Neural crest cell (in vitro differentiated cells): ENCODE measurements around the gene NFKBIL1. TPM values are rescaled to one million over a fixed set of nuclear protein-coding genes. Genes with fewer than 3 reads are reported as not detected.
A peak's percentile ranks its signal among the peaks of the same experiment; 100 is the strongest.

ENCODE experiments used
- DNase-seq: peaks from one replicate; pipeline ENCODE4 v3.0.0; 2021; ENCODE audit warnings: low read depth, mixed read lengths, low spot score
- H3K27ac Mint-ChIP-seq: one replicate; pipeline ENCODE4 v1.8.0; 2021; ENCODE audit warnings: mild to moderate bottlenecking, mixed read lengths; ENCODE audit not compliant: unreplicated experiment
- H3K27me3 Mint-ChIP-seq: 2 replicates; pipeline ENCODE4 v1.8.0; 2021; ENCODE audit warnings: low read depth, mild to moderate bottlenecking, mixed read lengths
- H3K36me3 Mint-ChIP-seq: 2 replicates; pipeline ENCODE4 v1.8.0; 2021; ENCODE audit warnings: low read depth, mild to moderate bottlenecking, mixed read lengths
- H3K4me1 Mint-ChIP-seq: 2 replicates; pipeline ENCODE4 v1.8.0; 2021; ENCODE audit warnings: mixed read lengths
- H3K4me3 Mint-ChIP-seq: one replicate; pipeline ENCODE4 v1.8.0; 2021; ENCODE audit warnings: mild to moderate bottlenecking, mixed read lengths
- H3K9me3 Mint-ChIP-seq: 2 replicates; pipeline ENCODE4 v1.8.0; 2021; ENCODE audit warnings: mixed read lengths
- total RNA-seq: library from RNA; stranded (reverse); gene quantifications from 2 replicates; pipeline ENCODE4 v1.2.1, GENCODE V29; 2021
- TF ChIP-seq, protein P1 (sequence below): fragments of 200-600 bp; sonication (generic); conservative IDR thresholded peaks from 2 replicates; pipeline ENCODE4 v1.5.0; 2021; ENCODE audit warnings: antibody characterized with exemption, mild to moderate bottlenecking

NFKBIL1 gene
- total RNA-seq, 1 donor from 2014 or later = 28.6 TPM

DNA sequence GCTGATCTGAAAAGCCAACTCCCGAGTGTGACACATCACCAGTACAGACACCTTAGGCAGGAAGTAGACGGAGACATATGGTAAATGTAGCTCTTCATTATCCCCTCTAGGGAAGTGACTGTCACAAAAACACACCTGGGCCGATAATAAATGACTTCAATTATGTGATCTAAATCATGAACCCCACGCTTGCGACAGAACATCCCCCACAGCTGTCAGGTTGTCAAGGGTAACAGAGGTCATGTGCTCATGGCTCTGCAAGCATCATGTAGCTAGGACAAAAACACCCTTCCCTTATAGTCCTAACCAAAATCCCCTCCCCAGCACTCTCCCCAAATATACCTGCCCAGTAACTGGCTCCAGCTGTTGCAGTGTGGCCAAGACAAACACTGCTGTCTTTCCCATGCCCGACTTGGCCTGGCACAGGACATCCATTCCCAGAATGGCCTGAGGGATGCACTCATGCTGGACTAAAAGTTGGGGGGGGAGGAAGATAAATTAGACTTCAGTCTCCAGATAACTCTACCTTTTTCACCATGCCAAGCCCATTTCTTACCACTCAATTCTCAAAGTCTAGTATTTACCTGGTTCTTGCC lies 8.5 kb upstream of the NFKBIL1 start:
- DNase-seq = no peak
- peaks cover 61% of the 10 kb centered on the region for H3K4me1 Mint-ChIP-seq
- H3K9me3 Mint-ChIP-seq = no peaks in the 10 kb centered on the region
- H3K36me3 Mint-ChIP-seq = peaks cover 52% of the 10 kb centered on the region
- TF ChIP-seq, protein P1, sequence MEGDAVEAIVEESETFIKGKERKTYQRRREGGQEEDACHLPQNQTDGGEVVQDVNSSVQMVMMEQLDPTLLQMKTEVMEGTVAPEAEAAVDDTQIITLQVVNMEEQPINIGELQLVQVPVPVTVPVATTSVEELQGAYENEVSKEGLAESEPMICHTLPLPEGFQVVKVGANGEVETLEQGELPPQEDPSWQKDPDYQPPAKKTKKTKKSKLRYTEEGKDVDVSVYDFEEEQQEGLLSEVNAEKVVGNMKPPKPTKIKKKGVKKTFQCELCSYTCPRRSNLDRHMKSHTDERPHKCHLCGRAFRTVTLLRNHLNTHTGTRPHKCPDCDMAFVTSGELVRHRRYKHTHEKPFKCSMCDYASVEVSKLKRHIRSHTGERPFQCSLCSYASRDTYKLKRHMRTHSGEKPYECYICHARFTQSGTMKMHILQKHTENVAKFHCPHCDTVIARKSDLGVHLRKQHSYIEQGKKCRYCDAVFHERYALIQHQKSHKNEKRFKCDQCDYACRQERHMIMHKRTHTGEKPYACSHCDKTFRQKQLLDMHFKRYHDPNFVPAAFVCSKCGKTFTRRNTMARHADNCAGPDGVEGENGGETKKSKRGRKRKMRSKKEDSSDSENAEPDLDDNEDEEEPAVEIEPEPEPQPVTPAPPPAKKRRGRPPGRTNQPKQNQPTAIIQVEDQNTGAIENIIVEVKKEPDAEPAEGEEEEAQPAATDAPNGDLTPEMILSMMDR = no peak
- peak overlapping the region; percentile 100 for H3K4me3 Mint-ChIP-seq
- no peaks in the 10 kb centered on the region for H3K27me3 Mint-ChIP-seq
- no peak overlapping the region for H3K27ac Mint-ChIP-seq

DNA sequence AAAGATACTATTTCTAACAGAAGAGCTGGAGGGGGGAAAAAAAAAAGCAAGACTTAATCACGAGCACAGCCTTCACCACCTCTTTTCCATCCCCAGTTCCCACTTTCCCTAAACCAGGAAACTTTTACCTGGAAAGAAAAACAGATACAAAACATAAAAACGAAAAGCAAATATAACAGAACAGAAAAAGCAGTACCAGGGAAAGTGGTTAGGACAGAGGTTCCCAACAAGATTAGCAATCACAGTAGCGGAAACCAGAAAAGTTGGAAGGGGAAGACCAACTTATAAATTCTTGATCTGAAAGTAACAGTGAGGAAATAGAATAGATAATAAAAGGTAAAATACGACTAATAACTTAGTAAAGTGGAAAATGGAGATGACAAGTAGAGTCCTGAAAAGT lies 6.8 kb upstream of the NFKBIL1 start:
- DNase-seq = no peak
- TF ChIP-seq, protein P1 = no peak
- peak overlapping the region; percentile 100 for H3K27ac Mint-ChIP-seq
- H3K36me3 Mint-ChIP-seq = peaks cover 40% of the 10 kb centered on the region
- no peaks in the 10 kb centered on the region for H3K27me3 Mint-ChIP-seq
- peak overlapping the region; percentile 100 for H3K4me3 Mint-ChIP-seq
- H3K4me1 Mint-ChIP-seq = peaks cover 57% of the 10 kb centered on the region
- no peaks in the 10 kb centered on the region for H3K9me3 Mint-ChIP-seq

DNA sequence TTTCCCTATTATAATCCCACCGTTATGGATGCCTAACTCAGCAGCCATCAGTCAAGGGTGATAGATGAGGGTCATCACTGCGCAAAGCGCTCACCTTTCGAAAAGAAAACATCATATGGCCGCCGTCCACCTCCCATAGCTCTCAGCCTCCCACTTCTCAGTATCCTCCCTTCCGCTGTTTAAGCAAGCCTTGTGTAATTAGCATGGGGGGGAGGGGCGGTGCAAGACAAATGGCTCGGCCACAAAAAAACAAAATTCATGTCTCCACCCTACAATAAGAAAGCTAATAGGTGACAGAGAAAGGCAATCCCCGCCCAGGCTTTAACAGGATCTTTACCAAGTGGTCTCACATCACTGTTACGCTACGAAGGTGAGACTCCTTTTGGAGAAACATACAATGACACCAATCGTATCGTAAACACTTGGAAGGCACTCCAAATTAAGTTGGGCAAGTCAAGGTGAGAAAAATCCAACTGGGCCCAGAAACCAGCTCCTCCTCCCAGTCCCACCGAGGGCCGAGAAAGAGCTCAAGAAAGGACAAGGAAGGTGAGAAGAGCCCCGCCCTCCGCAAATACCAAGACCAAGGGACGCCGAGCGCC lies 6.2 kb upstream of the NFKBIL1 start:
- H3K4me1 Mint-ChIP-seq = peaks cover 57% of the 10 kb centered on the region
- peak overlapping the region; percentile 100 for H3K4me3 Mint-ChIP-seq
- no peaks in the 10 kb centered on the region for H3K9me3 Mint-ChIP-seq
- peak overlapping the region; percentile 100 for H3K27ac Mint-ChIP-seq
- TF ChIP-seq, protein P1 = no peak
- peaks cover 35% of the 10 kb centered on the region for H3K36me3 Mint-ChIP-seq
- no peak for DNase-seq
- no peaks in the 10 kb centered on the region for H3K27me3 Mint-ChIP-seq

DNA sequence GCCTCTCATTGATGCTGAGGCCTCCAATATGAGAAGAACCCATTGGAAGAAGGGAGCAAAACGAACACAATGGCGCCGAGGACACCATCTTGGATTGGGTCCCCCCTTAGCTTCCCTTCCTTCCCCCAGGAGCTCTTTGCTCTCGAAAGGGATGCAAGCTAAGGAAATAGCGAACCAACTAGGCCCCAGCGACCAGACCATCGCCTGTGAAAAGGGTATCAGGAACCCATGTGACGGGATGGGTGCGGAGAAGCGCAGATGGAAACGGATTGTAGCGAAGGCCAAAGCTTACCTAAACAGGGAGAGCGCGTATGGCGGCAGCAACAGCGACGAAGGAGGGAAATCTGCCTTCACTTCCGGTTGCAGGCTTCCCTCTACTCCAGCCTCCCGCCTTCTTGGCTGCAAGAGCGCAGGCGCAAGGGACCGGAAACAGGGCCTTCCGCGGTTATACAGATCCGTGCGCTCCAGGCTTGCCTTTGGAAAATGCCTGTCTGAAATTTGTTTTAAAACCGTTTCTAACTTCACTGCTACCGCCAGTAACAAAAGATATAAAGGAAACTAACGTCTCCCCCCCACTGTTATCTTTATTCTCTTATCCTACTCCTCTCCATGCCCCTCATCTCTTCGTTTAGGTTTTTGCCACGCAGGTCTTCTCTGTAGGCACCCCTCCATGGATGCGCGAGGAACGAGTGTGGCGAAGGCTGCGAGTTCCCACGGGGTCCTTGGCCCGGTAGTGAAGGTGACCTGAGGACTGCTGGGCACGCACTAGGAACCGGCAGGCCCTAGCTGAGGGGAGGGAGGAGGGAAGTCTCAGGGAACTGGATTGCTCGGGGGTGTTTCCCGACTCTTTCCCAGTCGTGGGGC lies 5.5 kb upstream of the NFKBIL1 start, which contains the start of gene DDX39B:
DDX39B (minus strand) TSS at position 346 of the 864 bp plus-strand sequence. CDS start 1,471 bp downstream, outside the sequence.
- TF ChIP-seq, protein P1 = no peak
- H3K27ac Mint-ChIP-seq = peak within 1 kb of the TSS; percentile 100
- H3K4me1 Mint-ChIP-seq = peaks cover 60% of the 10 kb centered on the region
- no peaks in the 10 kb centered on the region for H3K27me3 Mint-ChIP-seq
- peaks cover 29% of the 10 kb centered on the region for H3K36me3 Mint-ChIP-seq
- no peaks in the 10 kb centered on the region for H3K9me3 Mint-ChIP-seq
- peak; percentile 85 for DNase-seq
- peak within 1 kb of the TSS; percentile 100 for H3K4me3 Mint-ChIP-seq

DNA sequence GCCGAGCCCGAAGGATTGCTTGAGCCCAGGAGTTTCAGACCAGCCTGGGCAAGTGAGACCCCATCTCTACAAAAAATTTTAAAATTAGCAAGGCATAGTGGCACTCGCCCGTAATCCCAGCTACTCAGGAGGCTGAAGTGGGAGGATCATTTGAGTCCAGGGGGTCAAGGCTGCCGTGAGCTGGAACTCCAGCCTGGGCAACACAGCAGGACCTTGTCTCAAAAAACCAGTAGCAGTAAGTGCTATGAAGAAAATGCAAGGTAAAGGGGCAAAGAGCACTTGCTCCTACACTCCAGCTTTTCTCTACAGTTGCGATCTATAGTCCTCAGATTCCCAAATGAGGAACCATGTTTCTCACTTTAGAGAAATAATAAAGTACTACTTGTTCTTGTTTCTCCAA lies 3.8 kb upstream of the NFKBIL1 start:
- Mint-ChIP-seq H3K27me3 (no peaks in the 10 kb centered on the region), H3K4me1 (peaks cover 71% of the 10 kb centered on the region), H3K36me3 (peaks cover 24% of the 10 kb centered on the region), H3K4me3 (peak overlapping the region; percentile 100), H3K9me3 (no peaks in the 10 kb centered on the region), H3K27ac (no peak overlapping the region)
- TF ChIP-seq, protein P1 = no peak
- DNase-seq = no peak
